Measurements from ENCODE around the gene TMEM165. TPM values are rescaled to one million over a fixed set of nuclear protein-coding genes. Genes with fewer than 3 reads are reported as not detected.
"Not testable (repeated sequence)": the region's sequence is repeated elsewhere in the genome, so short reads cannot be mapped to it uniquely, and the experiment has no call there.

TMEM165 gene
- total and polyA plus RNA-seq, 5 donors from 2014 or later: 34.5 to 50.1 (median 44.0) TPM

DNA sequence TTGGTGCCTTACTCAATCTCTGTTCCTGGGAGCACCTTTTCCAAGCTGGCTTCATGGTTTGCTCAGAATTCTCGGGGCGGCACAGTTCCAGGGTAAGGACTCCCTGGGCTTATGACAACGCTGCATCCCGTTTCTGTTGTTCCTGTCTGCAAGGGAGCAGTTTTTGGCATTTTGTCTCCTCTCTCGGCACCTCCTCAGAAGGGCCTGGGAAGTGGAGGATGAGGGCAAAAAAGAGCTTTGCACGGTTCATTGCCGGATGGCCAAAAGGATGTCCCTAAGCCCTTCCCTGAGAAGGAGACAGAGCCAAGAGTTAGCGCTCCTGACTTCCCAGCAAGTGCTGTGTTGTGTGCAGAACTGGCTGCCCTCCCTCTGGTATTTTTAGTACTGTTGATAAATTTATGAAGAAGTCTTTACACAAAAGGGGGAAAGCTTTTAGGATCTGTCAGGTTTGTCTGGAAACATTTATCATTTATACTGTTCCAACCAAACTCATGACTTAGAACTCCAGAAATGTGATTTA is 36.3 kb upstream of the TMEM165 start:
- H3K27me3 Mint-ChIP-seq: no peaks in the 10 kb centered on the region
- no peak overlapping the region for H3K4me3 Mint-ChIP-seq
- no peaks in the 10 kb centered on the region for H3K9me3 Mint-ChIP-seq

DNA sequence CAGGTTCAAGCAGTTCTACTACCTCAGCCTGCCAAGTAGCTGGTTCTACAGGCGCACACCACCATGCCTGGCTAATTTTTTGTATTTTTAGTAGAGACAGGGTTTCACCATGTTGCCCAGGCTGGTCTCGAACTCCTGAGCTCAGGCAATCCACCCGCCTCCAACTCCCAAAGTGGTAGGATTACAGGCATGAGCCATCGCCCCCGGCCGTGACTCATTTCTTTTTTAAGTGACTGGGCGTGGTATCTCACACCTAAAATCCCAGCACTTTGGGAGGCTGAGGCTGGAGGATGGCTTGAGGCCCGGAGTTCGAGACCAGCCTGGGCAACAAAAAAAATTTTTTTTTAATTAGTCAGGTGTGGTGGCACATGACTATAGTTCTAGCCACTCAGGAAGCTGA is 32.8 kb upstream of the TMEM165 start:
- not testable (repeated sequence) for ATAC-seq (ENCODE audit: low read depth in 2 of 2); H3K27ac ChIP-seq (ENCODE audit: insufficient read depth, low read length, poor library complexity, severe bottlenecking); H3K27me3 ChIP-seq (ENCODE audit: control insufficient read depth, insufficient read depth, low read length); H3K4me3 ChIP-seq (ENCODE audit: low read depth, low read length); H3K36me3 ChIP-seq (ENCODE audit: control insufficient read depth, insufficient read depth, low read length); H3K4me1 ChIP-seq (ENCODE audit: control insufficient read depth, insufficient read depth, low read length, poor library complexity, severe bottlenecking); DNase-seq; H3K4me3 Mint-ChIP-seq; H3K27me3 Mint-ChIP-seq; H3K9me3 ChIP-seq (ENCODE audit: control insufficient read depth in 2 of 2, low read length in 2 of 2); H3K27ac Mint-ChIP-seq; H3K36me3 Mint-ChIP-seq; H3K9me3 Mint-ChIP-seq
- peaks cover 6 to 16% (median 12%) of the 10 kb centered on the region in 4 donors for H3K4me1 Mint-ChIP-seq

More for the DNA sequence above, 36.3 kb upstream of the TMEM165 start:
- Histone ChIP-seq H3K36me3 (ENCODE audit: control insufficient read depth, insufficient read depth, low read length) (no peaks in the 10 kb centered on the region), H3K4me3 (ENCODE audit: low read depth, low read length) (no peak overlapping the region), H3K27ac (ENCODE audit: insufficient read depth, low read length, poor library complexity, severe bottlenecking) (no peak overlapping the region), H3K4me1 (ENCODE audit: control insufficient read depth, insufficient read depth, low read length, poor library complexity, severe bottlenecking) (no peaks in the 10 kb centered on the region), H3K27me3 (ENCODE audit: control insufficient read depth, insufficient read depth, low read length) (no peaks in the 10 kb centered on the region), H3K9me3 (ENCODE audit: control insufficient read depth in 2 of 2, low read length in 2 of 2) (no peaks in the 10 kb centered on the region)
- Mint-ChIP-seq H3K27ac (peak overlapping the region in 2 of 3 donors; percentile 34 to 36), H3K36me3 (peaks cover 6% of the 10 kb centered on the region), H3K4me1 (peaks cover 6 to 22% (median 13%) of the 10 kb centered on the region in 4 donors)
- ATAC-seq (ENCODE audit: low read depth in 2 of 2) (no peak), DNase-seq (no peak)

DNA sequence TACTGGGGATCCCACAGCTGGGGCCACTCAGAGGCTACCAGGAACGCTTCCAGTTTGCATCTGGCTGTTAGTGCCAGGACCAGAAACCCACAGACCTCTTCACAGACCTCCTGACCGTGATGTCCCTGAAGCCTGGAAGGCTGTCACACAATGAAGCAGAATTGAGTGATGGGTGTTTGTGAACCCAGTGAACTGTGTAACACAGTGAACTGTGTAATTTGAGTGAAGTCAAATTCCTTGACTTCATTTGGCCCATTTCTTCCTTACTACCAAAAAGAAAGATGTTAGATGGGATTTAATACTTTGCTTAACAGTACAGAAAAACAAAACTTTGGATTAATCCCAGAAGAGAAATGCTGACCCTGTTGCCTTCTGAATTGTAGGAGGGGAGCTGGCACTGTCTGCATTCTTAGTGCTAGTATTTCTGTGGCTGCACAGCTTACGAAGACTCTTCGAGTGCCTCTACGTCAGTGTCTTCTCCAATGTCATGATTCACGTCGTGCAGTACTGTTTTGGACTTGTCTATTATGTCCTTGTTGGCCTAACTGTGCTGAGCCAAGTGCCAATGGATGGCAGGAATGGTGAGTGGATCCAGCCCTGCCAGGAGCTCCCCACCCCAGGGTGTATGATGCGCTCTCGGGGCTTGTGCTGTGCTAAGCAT is 31.9 kb upstream of the TMEM165 start:
- Histone ChIP-seq H3K9me3 (ENCODE audit: control insufficient read depth in 2 of 2, low read length in 2 of 2) (no peaks in the 10 kb centered on the region), H3K27me3 (ENCODE audit: control insufficient read depth, insufficient read depth, low read length) (no peaks in the 10 kb centered on the region), H3K4me1 (ENCODE audit: control insufficient read depth, insufficient read depth, low read length, poor library complexity, severe bottlenecking) (no peaks in the 10 kb centered on the region), H3K27ac (ENCODE audit: insufficient read depth, low read length, poor library complexity, severe bottlenecking) (no peak overlapping the region), H3K36me3 (ENCODE audit: control insufficient read depth, insufficient read depth, low read length) (no peaks in the 10 kb centered on the region), H3K4me3 (ENCODE audit: low read depth, low read length) (no peak overlapping the region)
- Mint-ChIP-seq H3K36me3 (peaks cover 7% of the 10 kb centered on the region), H3K27me3 (no peaks in the 10 kb centered on the region), H3K4me1 (peaks cover 3 to 11% (median 6%) of the 10 kb centered on the region in 4 donors), H3K9me3 (no peaks in the 10 kb centered on the region), H3K27ac (no peak overlapping the region), H3K4me3 (no peak overlapping the region)
- no peak for DNase-seq
- ATAC-seq (ENCODE audit: low read depth in 2 of 2): no peak

DNA sequence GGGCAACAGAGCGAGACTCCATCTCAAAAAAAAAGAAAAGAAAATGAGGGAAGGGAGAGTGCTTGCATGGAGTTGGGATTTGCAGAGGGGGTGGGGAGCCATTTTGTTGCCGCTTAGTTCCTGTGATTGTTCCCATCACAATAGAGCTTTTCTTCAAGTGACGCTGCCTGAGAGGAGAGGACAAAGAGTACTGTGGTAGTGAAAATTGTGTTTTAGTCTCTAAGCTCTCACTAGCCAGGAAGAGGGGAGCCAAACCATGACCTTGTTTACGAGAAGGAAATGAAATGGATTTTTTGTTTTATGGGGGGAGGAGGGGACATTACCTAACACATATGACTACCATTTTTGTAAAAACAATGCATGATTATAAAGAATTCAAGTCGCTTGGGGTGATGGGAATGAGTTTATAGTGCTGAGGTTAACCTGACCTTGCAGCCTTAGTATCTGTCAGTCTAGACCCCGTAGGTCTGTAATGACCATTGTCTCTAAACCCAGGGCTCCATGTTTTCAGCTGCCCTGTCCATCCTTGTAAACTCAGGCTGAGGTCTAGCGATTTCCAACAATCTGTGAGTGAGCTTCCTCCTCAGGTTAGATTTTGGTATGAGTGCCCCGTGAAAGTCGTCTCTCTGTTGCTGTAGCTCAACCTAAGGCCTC is 30.9 kb upstream of the TMEM165 start:
- Mint-ChIP-seq H3K4me1 (peaks cover 0 to 5% (median 1%) of the 10 kb centered on the region in 4 donors), H3K9me3 (no peaks in the 10 kb centered on the region), H3K27ac (no peak overlapping the region), H3K27me3 (no peaks in the 10 kb centered on the region), H3K4me3 (peak overlapping the region in 1 of 4 donors; percentile 11), H3K36me3 (peaks cover 13% of the 10 kb centered on the region)
- H3K4me3 ChIP-seq (ENCODE audit: low read depth, low read length): no peak overlapping the region
- H3K27ac ChIP-seq (ENCODE audit: insufficient read depth, low read length, poor library complexity, severe bottlenecking): no peak overlapping the region
- no peaks in the 10 kb centered on the region for H3K4me1 ChIP-seq (ENCODE audit: control insufficient read depth, insufficient read depth, low read length, poor library complexity, severe bottlenecking)
- ATAC-seq (ENCODE audit: low read depth in 2 of 2) (no peak), DNase-seq (no peak)
- H3K36me3 ChIP-seq (ENCODE audit: control insufficient read depth, insufficient read depth, low read length): no peaks in the 10 kb centered on the region
- no peaks in the 10 kb centered on the region for H3K9me3 ChIP-seq (ENCODE audit: control insufficient read depth in 2 of 2, low read length in 2 of 2)
- no peaks in the 10 kb centered on the region for H3K27me3 ChIP-seq (ENCODE audit: control insufficient read depth, insufficient read depth, low read length)

DNA sequence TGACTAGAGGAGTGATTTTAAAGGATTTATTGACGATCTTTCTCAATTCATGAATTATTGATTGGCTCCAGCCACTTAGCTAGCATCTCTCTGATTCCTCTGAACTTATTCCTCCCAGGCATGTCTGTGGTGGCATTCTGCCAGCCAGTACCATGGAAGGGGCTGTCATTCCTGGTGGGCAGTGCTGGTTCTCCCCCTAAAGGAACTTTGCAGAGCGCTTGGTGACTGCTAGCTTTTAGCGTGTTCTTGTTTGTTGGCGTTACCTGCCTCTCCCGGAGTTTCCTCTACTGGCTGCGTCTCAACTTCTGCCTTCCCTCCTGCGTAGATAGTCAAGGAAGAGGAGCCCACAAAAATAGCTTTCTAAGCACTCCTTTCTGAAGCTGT is 30.4 kb upstream of the TMEM165 start:
- peaks cover 0 to 5% (median 1%) of the 10 kb centered on the region in 4 donors for H3K4me1 Mint-ChIP-seq
- ATAC-seq (ENCODE audit: low read depth in 2 of 2): no peak
- no peak for DNase-seq
- Histone ChIP-seq H3K4me3 (ENCODE audit: low read depth, low read length) (no peak overlapping the region), H3K27ac (ENCODE audit: insufficient read depth, low read length, poor library complexity, severe bottlenecking) (no peak overlapping the region), H3K27me3 (ENCODE audit: control insufficient read depth, insufficient read depth, low read length) (no peaks in the 10 kb centered on the region), H3K36me3 (ENCODE audit: control insufficient read depth, insufficient read depth, low read length) (no peaks in the 10 kb centered on the region), H3K4me1 (ENCODE audit: control insufficient read depth, insufficient read depth, low read length, poor library complexity, severe bottlenecking) (no peaks in the 10 kb centered on the region), H3K9me3 (ENCODE audit: control insufficient read depth in 2 of 2, low read length in 2 of 2) (no peaks in the 10 kb centered on the region)
- H3K9me3 Mint-ChIP-seq: no peaks in the 10 kb centered on the region
- peak overlapping the region in 1 of 4 donors; percentile 29 for H3K4me3 Mint-ChIP-seq
- peaks cover 16% of the 10 kb centered on the region for H3K36me3 Mint-ChIP-seq
- no peaks in the 10 kb centered on the region for H3K27me3 Mint-ChIP-seq
- peak overlapping the region in 1 of 3 donors; percentile 46 for H3K27ac Mint-ChIP-seq

DNA sequence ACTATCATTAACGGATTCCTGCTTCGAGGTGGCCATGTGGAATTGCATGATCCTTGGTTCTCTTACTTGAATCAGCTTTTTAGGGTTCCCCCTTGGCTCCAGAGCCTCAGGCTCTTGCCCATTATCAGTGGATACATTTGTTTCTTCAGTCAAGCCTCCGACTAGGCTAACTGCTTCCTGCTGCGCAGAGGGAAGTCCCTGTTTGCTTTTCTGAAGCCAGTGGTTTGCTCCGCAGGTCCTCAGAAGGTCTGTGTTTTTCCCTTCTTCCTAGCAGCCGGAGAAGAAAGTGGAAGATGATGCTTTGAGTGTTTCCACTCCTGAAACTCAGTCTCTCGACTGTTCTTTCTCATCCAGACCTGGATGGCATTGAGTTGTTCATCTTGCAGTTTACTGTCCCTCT is 29.1 kb upstream of the TMEM165 start:
- Histone ChIP-seq H3K4me3 (ENCODE audit: low read depth, low read length) (no peak overlapping the region), H3K4me1 (ENCODE audit: control insufficient read depth, insufficient read depth, low read length, poor library complexity, severe bottlenecking) (no peaks in the 10 kb centered on the region), H3K27me3 (ENCODE audit: control insufficient read depth, insufficient read depth, low read length) (no peaks in the 10 kb centered on the region), H3K36me3 (ENCODE audit: control insufficient read depth, insufficient read depth, low read length) (no peaks in the 10 kb centered on the region), H3K27ac (ENCODE audit: insufficient read depth, low read length, poor library complexity, severe bottlenecking) (no peak overlapping the region), H3K9me3 (ENCODE audit: control insufficient read depth in 2 of 2, low read length in 2 of 2) (no peaks in the 10 kb centered on the region)
- Mint-ChIP-seq H3K36me3 (peaks cover 16% of the 10 kb centered on the region), H3K4me1 (peaks cover 0 to 4% (median 1%) of the 10 kb centered on the region in 4 donors), H3K27ac (no peak overlapping the region), H3K27me3 (no peaks in the 10 kb centered on the region), H3K4me3 (no peak overlapping the region), H3K9me3 (no peaks in the 10 kb centered on the region)
- DNase-seq: no peak
- ATAC-seq (ENCODE audit: low read depth in 2 of 2): no peak

DNA sequence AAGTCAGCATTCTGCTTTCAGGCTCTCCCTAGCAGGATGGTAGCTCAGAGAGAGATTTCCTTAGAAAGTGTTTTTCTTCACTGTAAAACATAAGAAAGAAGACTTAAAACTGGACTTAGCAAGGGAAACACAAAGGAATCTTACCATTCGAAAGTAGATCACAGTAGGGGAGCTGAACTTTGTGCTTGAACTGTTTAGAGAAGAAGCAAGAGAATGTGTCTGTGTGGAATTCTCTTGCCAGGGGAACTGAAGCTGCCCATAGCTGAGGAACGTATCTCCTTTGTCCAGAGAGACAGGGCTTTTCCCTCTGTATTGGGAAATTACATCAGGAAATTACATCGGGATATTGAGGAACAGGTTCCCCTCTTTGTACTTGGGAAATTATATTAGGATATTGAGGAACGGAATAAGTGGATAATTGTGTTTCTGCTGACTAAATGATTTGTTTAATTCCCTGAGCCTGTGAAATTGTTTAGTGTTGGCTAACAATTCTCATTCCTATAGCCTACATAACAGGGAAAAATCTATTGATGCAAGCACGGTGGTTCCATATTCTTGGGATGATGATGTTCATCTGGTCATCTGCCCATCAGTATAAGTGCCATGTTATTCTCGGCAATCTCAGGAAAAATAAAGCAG is 28.6 kb upstream of the TMEM165 start:
- ATAC-seq (ENCODE audit: low read depth in 2 of 2): no peak
- no peaks in the 10 kb centered on the region for H3K9me3 ChIP-seq (ENCODE audit: control insufficient read depth in 2 of 2, low read length in 2 of 2)
- no peaks in the 10 kb centered on the region for H3K4me1 Mint-ChIP-seq
- no peak overlapping the region for H3K4me3 ChIP-seq (ENCODE audit: low read depth, low read length)
- no peaks in the 10 kb centered on the region for H3K36me3 ChIP-seq (ENCODE audit: control insufficient read depth, insufficient read depth, low read length)
- no peaks in the 10 kb centered on the region for H3K27me3 Mint-ChIP-seq
- no peak overlapping the region for H3K27ac Mint-ChIP-seq
- DNase-seq: no peak
- H3K27ac ChIP-seq (ENCODE audit: insufficient read depth, low read length, poor library complexity, severe bottlenecking): no peak overlapping the region
- H3K27me3 ChIP-seq (ENCODE audit: control insufficient read depth, insufficient read depth, low read length): no peaks in the 10 kb centered on the region
- H3K4me1 ChIP-seq (ENCODE audit: control insufficient read depth, insufficient read depth, low read length, poor library complexity, severe bottlenecking): no peaks in the 10 kb centered on the region
- H3K9me3 Mint-ChIP-seq: no peaks in the 10 kb centered on the region
- peaks cover 16% of the 10 kb centered on the region for H3K36me3 Mint-ChIP-seq
- H3K4me3 Mint-ChIP-seq: no peak overlapping the region
